Measurements from ENCODE around the gene TMEM97. TPM values are rescaled to one million over a fixed set of nuclear protein-coding genes. Genes with fewer than 3 reads are reported as not detected.

TMEM97 gene
- total RNA-seq, 2 experiments from 2014 or later, result 24.4 to 34.8 TPM

DNA sequence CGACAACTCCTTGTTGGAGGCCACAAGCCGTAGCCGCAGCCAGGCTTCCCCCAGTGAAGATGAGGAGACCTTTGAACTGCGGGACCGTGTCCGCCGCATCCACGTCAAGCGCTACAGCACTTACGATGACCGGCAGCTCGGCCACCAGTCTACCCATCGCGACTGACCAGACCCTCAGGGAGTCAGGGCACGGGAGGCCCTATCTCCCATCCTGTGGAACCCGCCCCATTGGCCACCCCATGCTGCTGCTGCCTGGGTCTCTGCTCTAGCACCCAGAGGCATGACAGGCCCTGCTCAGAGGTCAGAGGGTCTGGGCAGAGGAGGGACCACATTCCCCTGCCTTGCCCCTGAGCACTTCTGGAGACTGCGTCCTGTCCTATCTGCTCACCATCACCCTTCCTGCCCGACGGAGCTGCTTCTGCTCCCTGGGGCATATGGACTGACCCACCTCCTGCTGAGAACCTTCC, 25.5 kb downstream of the TMEM97 start:
- no peak for DNase-seq
- Mint-ChIP-seq H3K4me1 (peaks cover 2% of the 10 kb centered on the region), H3K9me3 (no peaks in the 10 kb centered on the region), H3K36me3 (ENCODE audit: low read depth) (peaks cover 31% of the 10 kb centered on the region), H3K27me3 (no peaks in the 10 kb centered on the region), H3K27ac (no peak overlapping the region), H3K4me3 (no peak overlapping the region)
- POLR2A ChIA-PET, result no interaction called here
- CTCF ChIA-PET, result interaction anchor here (1.0 to 2.0 kb wide), 3 partner anchors 8 to 13 kb away, joined by 3 to 7 read pairs (median 3); partner anchors contain the start of gene POLDIP2

DNA sequence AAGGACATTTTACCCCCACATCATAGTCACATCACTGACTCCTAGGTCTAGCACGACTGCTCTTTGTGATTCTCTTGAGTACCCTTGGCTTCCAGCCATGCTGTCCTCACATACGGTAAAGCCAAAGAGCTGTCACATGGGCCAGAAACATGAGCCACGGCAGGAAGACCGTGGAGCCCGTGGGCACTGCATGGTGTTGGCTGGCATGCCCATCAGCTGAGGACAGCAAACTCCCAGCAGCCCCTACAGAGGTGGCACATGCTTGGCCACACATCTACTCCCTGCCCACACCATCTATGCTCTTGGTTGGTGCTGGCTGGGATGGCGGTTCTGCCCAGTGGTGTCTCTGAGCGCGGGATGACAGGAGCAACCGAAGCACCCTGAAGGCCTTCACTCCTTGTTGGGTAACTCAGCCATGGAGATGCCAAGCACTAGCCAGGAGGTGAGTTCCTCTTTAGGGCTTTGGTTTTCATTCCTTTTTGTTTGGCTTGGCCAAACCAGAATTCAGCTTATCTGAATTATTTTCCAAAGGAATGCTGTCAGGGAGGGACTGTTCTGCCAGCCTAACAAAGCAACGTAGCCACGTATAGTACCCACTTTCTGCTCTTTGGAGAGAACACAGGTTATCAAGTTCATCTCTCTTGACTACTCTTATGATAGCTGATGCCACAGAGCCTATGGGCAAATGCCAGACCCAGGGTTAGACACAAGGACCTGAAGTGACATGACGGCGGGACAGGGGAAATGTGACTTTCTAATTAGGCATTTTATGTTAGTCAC, 26.6 kb downstream of the TMEM97 start:
- no peak for DNase-seq
- no peaks in the 10 kb centered on the region for H3K9me3 Mint-ChIP-seq
- peaks cover 2% of the 10 kb centered on the region for H3K4me1 Mint-ChIP-seq
- CTCF ChIA-PET, result interaction anchor here (0.6 to 2.0 kb wide), 4 partner anchors 10 to 272 kb away, joined by 3 to 7 read pairs (median 4); partner anchors contain the start of gene POLDIP2
- no peak overlapping the region for H3K4me3 Mint-ChIP-seq
- peaks cover 36% of the 10 kb centered on the region for H3K36me3 Mint-ChIP-seq (ENCODE audit: low read depth)
- no peak overlapping the region for H3K27ac Mint-ChIP-seq
- H3K27me3 Mint-ChIP-seq, result no peaks in the 10 kb centered on the region
- POLR2A ChIA-PET, result no interaction called here

DNA sequence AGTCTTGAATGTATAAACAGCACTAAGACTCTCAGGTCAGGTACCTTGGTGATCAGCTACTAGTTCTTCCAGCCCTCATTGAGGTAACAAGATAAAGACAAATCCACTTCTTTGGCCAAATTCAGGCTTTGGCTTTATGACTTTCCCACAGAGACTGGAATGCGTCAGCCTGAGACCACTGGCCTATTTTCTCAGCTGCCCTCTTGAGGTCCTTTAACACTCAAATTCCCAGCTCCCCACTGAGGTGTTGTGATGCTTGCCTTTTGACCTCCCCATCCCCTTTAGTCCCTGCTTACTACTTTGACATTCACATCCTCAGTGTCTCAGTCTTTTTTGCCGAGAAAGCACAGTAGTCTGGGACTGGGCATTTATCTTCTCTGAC, 27.2 kb downstream of the TMEM97 start:
- H3K4me3 Mint-ChIP-seq, result no peak overlapping the region
- ChIA-PET POLR2A (no interaction called here), CTCF (interaction anchor here (2.0 kb wide), 1 partner anchor 12 kb away, joined by 7 read pairs; the partner anchor contains the start of gene POLDIP2)
- peaks cover 2% of the 10 kb centered on the region for H3K4me1 Mint-ChIP-seq
- H3K27ac Mint-ChIP-seq, result no peak overlapping the region
- no peaks in the 10 kb centered on the region for H3K9me3 Mint-ChIP-seq
- H3K27me3 Mint-ChIP-seq, result no peaks in the 10 kb centered on the region
- peaks cover 40% of the 10 kb centered on the region for H3K36me3 Mint-ChIP-seq (ENCODE audit: low read depth)
- DNase-seq, result no peak

DNA sequence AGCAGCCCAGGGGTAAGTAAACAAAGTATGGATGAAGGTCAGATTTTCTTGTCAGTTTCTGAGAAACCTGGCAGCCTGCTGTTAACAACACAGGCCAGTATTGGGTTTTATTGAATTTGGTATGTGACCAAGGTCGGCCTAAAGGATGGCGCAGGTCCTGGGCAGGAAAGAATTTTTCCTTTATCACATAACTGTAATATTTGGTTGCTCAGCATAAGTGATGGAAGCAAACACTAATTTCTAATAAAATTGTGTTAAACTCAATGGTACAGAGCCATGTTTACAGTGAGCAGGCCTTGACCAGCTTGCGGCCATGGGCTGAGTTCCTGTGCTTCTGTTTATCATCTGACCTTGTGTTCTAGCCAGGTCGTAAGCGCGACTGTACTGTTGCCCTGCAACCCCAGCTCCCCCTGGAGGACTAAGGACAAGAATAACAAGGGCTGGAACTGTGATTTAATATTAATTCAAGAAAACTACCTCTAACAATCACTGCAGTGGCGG, 27.8 kb downstream of the TMEM97 start:
- H3K9me3 Mint-ChIP-seq, result no peaks in the 10 kb centered on the region
- ChIA-PET POLR2A (no interaction called here), CTCF (interaction anchor here (0.6 to 2.0 kb wide), 4 partner anchors 11 to 139 kb away, joined by 3 to 7 read pairs (median 4); partner anchors contain the start of gene POLDIP2)
- H3K4me1 Mint-ChIP-seq, result peaks cover 2% of the 10 kb centered on the region
- no peak overlapping the region for H3K27ac Mint-ChIP-seq
- H3K27me3 Mint-ChIP-seq, result no peaks in the 10 kb centered on the region
- no peak overlapping the region for H3K4me3 Mint-ChIP-seq
- DNase-seq, result no peak
- H3K36me3 Mint-ChIP-seq (ENCODE audit: low read depth), result peaks cover 45% of the 10 kb centered on the region

DNA sequence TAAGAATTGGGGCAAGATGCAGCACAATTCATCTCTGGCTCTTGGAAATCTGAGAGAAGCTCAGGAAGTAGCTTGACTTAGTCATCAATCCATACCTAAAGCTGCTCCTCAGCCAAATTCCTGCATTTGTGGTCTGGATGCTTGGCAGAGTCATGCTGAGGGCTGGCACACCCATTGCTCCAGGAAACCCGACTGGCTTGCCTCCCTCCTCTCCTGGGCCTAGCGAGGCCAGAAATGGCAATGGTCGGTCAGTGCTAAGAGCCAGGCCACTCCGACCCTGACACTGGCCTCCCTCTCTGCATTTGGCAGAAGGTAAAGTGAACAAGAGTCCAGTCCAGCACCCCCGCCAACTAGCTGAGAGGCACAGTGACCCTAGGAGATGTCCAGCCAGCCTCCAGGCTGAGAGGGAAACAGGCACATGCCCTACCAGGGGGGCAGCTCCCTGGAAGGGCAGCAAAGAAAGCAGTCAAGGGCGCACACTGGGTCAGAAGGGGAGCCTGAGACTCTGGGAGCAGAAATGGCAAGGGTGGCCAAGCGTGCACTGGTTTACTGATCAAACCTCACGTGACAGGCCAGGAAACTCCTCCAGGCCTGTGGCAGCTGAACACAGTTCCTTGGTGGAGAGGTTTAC, 28.4 kb downstream of the TMEM97 start:
- Mint-ChIP-seq H3K9me3 (no peaks in the 10 kb centered on the region), H3K4me1 (peaks cover 2% of the 10 kb centered on the region), H3K27me3 (no peaks in the 10 kb centered on the region), H3K36me3 (ENCODE audit: low read depth) (peaks cover 45% of the 10 kb centered on the region), H3K4me3 (no peak overlapping the region), H3K27ac (no peak overlapping the region)
- no peak for DNase-seq
- ChIA-PET POLR2A (no interaction called here), CTCF (interaction anchor here (0.6 to 0.8 kb wide), 3 partner anchors 10 to 138 kb away, joined by 3 to 4 read pairs (median 3); partner anchors contain the start of gene POLDIP2)

DNA sequence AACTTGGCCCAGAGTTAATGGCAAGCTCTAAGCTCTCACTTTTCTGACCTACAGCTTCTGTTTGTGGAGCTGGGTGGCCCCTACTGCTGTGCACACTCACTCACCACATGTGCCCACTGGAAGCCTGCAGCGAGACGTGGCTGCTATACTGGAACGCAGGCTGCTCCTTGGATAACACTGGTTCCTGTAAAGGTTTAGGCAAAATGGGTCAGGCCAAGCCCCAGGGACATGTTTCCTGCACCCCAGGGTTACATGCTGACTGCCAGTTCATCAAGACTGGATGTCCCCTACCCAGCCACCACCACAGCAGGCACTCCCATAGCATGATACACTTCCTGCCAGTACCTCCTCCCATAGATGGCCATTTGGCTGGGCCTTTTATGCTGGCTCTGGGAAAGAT, 30.0 kb downstream of the TMEM97 start:
- Mint-ChIP-seq H3K27ac (no peak overlapping the region), H3K36me3 (ENCODE audit: low read depth) (peaks cover 45% of the 10 kb centered on the region), H3K9me3 (no peaks in the 10 kb centered on the region), H3K27me3 (no peaks in the 10 kb centered on the region), H3K4me1 (peaks cover under 1% of the 10 kb centered on the region), H3K4me3 (no peak overlapping the region)
- POLR2A ChIA-PET, result no interaction called here
- DNase-seq, result no peak
- CTCF ChIA-PET, result interaction anchor here (1.2 to 1.5 kb wide), 2 partner anchors 14 to 20 kb away, joined by 3 read pairs; partner anchors contain the start of genes IFT20 and TNFAIP1

DNA sequence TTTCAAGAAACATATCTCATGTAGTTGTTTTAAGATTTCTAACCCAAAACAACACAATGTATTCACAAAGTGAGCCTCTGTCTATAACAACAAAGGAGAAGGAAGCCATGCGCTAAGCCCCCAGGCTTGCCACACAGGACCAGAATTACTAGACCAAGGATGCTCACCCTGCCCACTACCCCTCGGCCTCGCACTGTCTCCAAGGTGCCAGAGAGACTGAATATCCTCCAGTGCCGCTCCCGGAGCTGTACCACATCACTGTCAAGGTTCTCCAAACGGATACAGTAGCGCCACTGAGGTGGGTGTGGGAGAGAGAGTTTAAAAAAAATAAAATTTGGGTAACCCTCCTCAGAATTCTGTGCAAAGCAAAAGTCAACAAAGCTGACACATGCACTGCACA, 31.3 kb downstream of the TMEM97 start:
- no peaks in the 10 kb centered on the region for H3K9me3 Mint-ChIP-seq
- no peak overlapping the region for H3K4me3 Mint-ChIP-seq
- no peak overlapping the region for H3K27ac Mint-ChIP-seq
- H3K36me3 Mint-ChIP-seq (ENCODE audit: low read depth), result peaks cover 45% of the 10 kb centered on the region
- no peaks in the 10 kb centered on the region for H3K27me3 Mint-ChIP-seq
- CTCF ChIA-PET, result interaction anchor here (0.9 to 1.1 kb wide), 2 partner anchors 9 to 13 kb away, joined by 3 to 4 read pairs; no protein-coding TSS in a partner anchor
- peaks cover 5% of the 10 kb centered on the region for H3K4me1 Mint-ChIP-seq
- DNase-seq, result no peak
- POLR2A ChIA-PET, result no interaction called here

DNA sequence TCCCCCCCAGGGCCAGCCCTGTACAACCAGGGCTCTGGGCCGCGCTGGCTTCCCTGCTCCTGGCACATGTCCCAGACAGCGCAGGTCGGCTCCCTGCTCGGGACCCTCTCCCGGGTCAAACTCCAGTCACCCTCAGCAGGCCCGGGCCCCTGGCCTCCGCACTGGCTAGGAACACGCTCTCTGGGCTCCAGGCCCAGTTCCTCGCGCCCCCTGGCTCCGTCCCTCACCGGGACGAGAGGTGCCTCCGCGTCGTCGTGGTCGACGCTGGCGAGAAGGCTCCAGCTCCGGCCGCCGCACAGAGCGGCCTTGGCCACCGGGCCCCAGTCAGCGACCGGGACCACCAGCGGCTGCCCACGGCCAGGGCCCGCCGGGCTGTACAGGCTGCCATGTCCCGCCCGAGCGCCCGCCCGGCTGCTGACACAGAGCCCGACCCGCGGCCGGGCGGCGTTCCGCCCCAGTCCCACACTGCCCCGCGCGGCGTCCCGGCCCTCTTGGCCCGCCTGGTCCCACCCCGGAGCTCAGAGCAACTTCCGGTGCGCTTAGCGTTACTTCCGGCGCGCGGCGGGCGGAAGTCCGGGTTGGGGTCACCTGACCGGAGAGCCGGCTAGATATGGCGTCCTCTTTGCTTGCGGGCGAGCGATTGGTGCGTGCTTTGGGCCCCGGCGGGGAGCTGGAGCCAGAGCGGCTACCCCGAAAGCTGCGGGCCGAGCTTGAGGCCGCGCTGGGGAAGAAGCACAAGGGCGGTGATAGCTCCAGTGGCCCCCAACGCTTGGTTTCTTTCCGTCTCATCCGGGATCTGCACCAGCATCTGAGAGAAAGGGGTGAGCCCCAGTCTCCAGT, 38.3 kb downstream of the TMEM97 start, which contains the start of gene POLDIP2:
Gene POLDIP2 (minus strand): TSS at position 467 of the 840 bp plus-strand sequence. CDS start 79 bp downstream, at position 388.
- Mint-ChIP-seq H3K4me3 (peak within 1 kb of the TSS; percentile 95), H3K27me3 (no peaks in the 10 kb centered on the region), H3K36me3 (ENCODE audit: low read depth) (peaks cover 24% of the 10 kb centered on the region), H3K27ac (peak within 1 kb of the TSS; percentile 96), H3K9me3 (no peaks in the 10 kb centered on the region), H3K4me1 (peaks cover 35% of the 10 kb centered on the region)
- ChIA-PET POLR2A (interaction anchor here (0.6 to 1.2 kb wide), 4 partner anchors 19 to 193 kb away, joined by 3 to 9 read pairs (median 4); partner anchors contain the start of genes IFT20 and TNFAIP1), CTCF (interaction anchor here (0.6 to 2.4 kb wide), 15 partner anchors 9 to 464 kb away, joined by 3 to 8 read pairs (median 4); partner anchors contain the start of genes IFT20, LYRM9, TNFAIP1 and VTN)
- peak; percentile 96 for DNase-seq

DNA sequence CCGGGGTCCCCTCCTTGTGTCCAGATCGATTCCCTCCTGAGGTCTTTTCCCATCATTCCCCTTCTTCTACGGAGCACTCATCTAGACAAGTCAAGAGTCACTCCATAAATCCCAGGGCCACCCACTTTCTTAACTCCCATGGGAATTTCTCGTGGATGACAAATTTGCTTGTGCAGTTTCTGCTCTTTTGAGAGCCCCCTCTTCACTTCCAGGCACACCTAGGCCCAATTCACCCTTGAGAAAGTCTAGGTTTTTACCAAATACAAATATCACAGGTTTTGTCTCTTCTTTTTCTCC, 38.8 kb downstream of the TMEM97 start:
- Mint-ChIP-seq H3K9me3 (no peaks in the 10 kb centered on the region), H3K36me3 (ENCODE audit: low read depth) (peaks cover 22% of the 10 kb centered on the region), H3K4me1 (peaks cover 35% of the 10 kb centered on the region), H3K27ac (peak overlapping the region; percentile 96), H3K27me3 (no peaks in the 10 kb centered on the region), H3K4me3 (peak overlapping the region; percentile 95)
- CTCF ChIA-PET, result interaction anchor here (0.6 to 2.4 kb wide), 14 partner anchors 10 to 464 kb away, joined by 3 to 8 read pairs (median 4); partner anchors contain the start of genes IFT20, LYRM9, TNFAIP1 and VTN
- DNase-seq, result no peak
- POLR2A ChIA-PET, result interaction anchor here (0.6 to 1.2 kb wide), 3 partner anchors 20 to 193 kb away, joined by 3 to 9 read pairs (median 3); partner anchors contain the start of genes IFT20 and TNFAIP1

DNA sequence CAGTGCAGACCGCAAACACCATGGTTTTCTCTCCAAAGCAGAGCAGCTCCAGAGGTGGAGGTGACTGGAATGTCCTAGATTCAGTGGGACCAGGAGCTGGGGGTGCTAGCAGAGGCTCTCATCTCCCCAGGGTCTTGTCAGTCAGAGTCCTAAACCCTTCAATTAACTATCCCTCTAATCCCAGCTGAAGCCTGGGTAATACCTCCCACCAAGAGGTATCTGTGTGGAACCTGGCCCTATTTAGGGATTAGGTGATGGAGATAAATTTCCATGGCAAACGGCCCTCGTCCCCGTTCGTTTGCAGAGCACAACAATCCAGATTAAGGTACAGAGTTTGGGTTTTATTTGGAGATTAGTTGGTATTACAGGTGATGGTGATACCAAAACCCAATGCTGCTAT, 44.2 kb downstream of the TMEM97 start:
- H3K27me3 Mint-ChIP-seq, result no peaks in the 10 kb centered on the region
- ChIA-PET CTCF (no interaction called here), POLR2A (no interaction called here)
- DNase-seq, result no peak
- no peaks in the 10 kb centered on the region for H3K9me3 Mint-ChIP-seq
- peaks cover 11% of the 10 kb centered on the region for H3K4me1 Mint-ChIP-seq
- H3K27ac Mint-ChIP-seq, result no peak overlapping the region
- peaks cover 12% of the 10 kb centered on the region for H3K36me3 Mint-ChIP-seq (ENCODE audit: low read depth)
- H3K4me3 Mint-ChIP-seq, result no peak overlapping the region

DNA sequence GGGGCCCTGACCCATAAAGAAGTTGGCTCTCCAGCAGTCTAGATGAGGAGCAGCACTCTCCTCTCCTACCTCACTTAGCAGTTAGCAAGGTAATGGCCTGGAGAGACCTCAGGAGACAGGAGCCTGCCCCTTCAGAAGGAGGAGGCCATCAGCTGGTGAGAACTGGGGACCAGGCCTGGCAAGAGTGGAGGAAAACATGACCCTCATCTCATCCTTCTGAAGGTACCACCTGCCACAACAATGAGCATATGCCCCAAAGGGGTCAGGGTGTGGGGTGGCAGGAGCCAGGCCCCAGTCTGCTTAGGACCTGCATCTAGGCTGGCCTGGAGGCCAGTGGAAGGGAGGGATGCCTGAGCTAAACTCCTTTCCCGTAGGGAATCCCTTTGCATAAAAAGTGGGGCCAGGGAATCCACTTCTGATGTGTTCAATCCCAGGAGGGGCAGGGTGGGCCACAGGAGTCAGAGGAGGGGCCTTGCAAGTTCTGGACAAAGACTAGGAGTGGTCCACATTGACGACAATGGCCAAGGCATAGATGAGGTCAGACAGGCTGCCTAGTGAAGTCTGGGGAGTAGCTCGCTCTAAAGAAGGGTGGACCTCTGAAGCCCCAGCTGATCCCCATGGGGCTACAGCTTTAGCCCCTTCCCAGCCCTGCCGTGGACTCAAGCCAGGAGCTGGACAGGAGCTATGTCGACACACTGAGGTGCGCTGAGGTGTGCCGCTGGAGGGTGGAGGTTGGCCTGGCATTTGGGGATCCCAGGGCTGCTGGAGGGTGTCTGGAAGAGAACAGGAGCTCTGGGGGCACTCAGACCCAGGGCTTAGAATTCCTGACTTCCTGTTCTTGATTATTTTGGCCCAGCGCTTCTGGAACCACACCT, 45.0 kb downstream of the TMEM97 start:
- no peaks in the 10 kb centered on the region for H3K9me3 Mint-ChIP-seq
- H3K4me1 Mint-ChIP-seq, result peaks cover 3% of the 10 kb centered on the region
- peaks cover 12% of the 10 kb centered on the region for H3K36me3 Mint-ChIP-seq (ENCODE audit: low read depth)
- no peak overlapping the region for H3K4me3 Mint-ChIP-seq
- H3K27me3 Mint-ChIP-seq, result no peaks in the 10 kb centered on the region
- ChIA-PET POLR2A (no interaction called here), CTCF (no interaction called here)
- H3K27ac Mint-ChIP-seq, result no peak overlapping the region
- DNase-seq, result no peak
